Stomach (tissue), 4 donors: Measurements from ENCODE around the gene PDE8B.

Experiments
- CTCF ChIP-seq, 7 experiments: fragments of 450-650 bp in 4 of 7; fragments of 200-600 bp in 3 of 7; sonication (generic) in 3 of 7; IDR thresholded peaks; one replicate each; pipeline ENCODE4 v1.5.1; 2016 to 2019; ENCODE audit warnings: antibody characterized with exemption in 7 of 7, control low read depth in 2 of 7, mild to moderate bottlenecking in 1 of 7
- EP300 ChIP-seq: sonication (generic); formaldehyde crosslinking; IDR thresholded peaks from one replicate; pipeline ENCODE4 v1.6.1; 2017; ENCODE audit warnings: antibody characterized with exemption
- POLR2A ChIP-seq, 4 donors: fragments of 450-650 bp; IDR thresholded peaks; one replicate each; pipeline ENCODE4 v1.6.1; 2016; ENCODE audit warnings: antibody characterized with exemption in 4 of 4, control low read depth in 2 of 4, mild to moderate bottlenecking in 1 of 4, moderate library complexity in 1 of 4

GRCh38 chr5:77305956-77306355 is 95.5 kb downstream of the PDE8B start:
- TF ChIP-seq EP300 (no peak), CTCF (IDR thresholded peaks at IDR 0.05) (no peak), POLR2A (IDR thresholded peaks at IDR 0.05) (no peak)
